ENCODE data around the gene PTGDS.

DNA sequence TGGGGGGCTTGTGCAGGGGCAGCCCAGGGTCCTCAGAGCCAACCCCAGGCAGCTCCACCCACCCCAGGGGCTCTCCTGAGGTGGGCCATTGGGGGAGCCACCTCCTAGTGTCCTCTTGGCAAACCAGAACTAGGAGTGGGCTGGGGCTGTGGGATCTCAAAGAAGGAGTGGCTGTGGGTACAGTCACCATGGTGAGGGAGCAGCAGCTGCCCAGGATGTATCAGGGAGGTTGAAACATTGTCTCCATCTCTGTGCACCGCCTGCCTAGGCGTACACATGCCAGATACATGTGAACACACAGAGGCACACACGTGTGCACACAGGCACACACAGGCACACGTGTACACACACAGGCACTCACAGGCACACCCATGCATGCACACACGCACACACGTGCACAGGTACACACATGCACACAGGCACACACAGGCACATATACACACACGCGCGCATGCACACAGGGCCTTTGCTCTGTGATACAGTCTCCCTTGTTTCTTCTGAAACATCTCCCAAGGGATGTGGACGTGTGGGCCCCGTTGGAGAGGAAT is 14.5 kb upstream of the PTGDS start:
- TF ChIP-seq POLR2A (IDR thresholded peaks at IDR 0.05) (no peak), POLR2AphosphoS5 (IDR thresholded peaks at IDR 0.05) (no peak)
- TF ChIP-seq, protein P1, sequence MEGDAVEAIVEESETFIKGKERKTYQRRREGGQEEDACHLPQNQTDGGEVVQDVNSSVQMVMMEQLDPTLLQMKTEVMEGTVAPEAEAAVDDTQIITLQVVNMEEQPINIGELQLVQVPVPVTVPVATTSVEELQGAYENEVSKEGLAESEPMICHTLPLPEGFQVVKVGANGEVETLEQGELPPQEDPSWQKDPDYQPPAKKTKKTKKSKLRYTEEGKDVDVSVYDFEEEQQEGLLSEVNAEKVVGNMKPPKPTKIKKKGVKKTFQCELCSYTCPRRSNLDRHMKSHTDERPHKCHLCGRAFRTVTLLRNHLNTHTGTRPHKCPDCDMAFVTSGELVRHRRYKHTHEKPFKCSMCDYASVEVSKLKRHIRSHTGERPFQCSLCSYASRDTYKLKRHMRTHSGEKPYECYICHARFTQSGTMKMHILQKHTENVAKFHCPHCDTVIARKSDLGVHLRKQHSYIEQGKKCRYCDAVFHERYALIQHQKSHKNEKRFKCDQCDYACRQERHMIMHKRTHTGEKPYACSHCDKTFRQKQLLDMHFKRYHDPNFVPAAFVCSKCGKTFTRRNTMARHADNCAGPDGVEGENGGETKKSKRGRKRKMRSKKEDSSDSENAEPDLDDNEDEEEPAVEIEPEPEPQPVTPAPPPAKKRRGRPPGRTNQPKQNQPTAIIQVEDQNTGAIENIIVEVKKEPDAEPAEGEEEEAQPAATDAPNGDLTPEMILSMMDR (IDR thresholded peaks at IDR 0.05) = no peak

Data from breast epithelium (tissue), 3 donors.